NT2/D1 (cell line): Measurements from ENCODE around the gene PEX3.

ENCODE experiments used
- DNase-seq: peaks from one replicate; pipeline ENCODE4 v3.0.0-alpha.2; 2011; ENCODE audit warnings: low read depth, low spot score
- H3K27me3 ChIP-seq: 2 replicates; pipeline ENCODE4 v1.6.0; 2011; ENCODE audit warnings: mild to moderate bottlenecking; ENCODE audit not compliant: insufficient read length, insufficient read depth
- H3K36me3 ChIP-seq: 2 replicates; pipeline ENCODE4 v1.6.1; 2011; ENCODE audit warnings: mild to moderate bottlenecking, low read length, mixed read lengths; ENCODE audit not compliant: insufficient read depth, insufficient read length
- H3K4me1 ChIP-seq: 2 replicates; pipeline ENCODE4 v1.5.1; 2011; ENCODE audit not compliant: insufficient read depth, insufficient read length
- H3K4me3 ChIP-seq: 2 replicates; pipeline ENCODE4 v1.5.1; 2011; ENCODE audit warnings: low read depth; ENCODE audit not compliant: insufficient read length
- H3K9ac ChIP-seq: 2 replicates; pipeline ENCODE4 v1.6.0; 2011; ENCODE audit warnings: low read depth; ENCODE audit not compliant: insufficient read length
- H3K9me3 ChIP-seq: 2 replicates; pipeline ENCODE4 v1.5.1; 2011; ENCODE audit warnings: mild to moderate bottlenecking, low read length; ENCODE audit not compliant: insufficient read depth
- SUZ12 ChIP-seq: IDR thresholded peaks from 2 replicates; pipeline ENCODE4 v1.6.1; 2011; ENCODE audit not compliant: insufficient read length, insufficient read depth; ENCODE audit errors: extremely low read depth
- YY1 ChIP-seq: IDR thresholded peaks from 2 replicates; pipeline ENCODE4 v1.6.1; 2011; ENCODE audit not compliant: insufficient read length, insufficient read depth
- ZNF274 ChIP-seq: IDR thresholded peaks from 2 replicates; pipeline ENCODE4 v1.6.1; 2011; ENCODE audit warnings: mild to moderate bottlenecking, low read depth, low read length

Gene PEX3

GRCh38 chr6:143490775-143491174 is 40.2 kb downstream of the PEX3 start:
- no peak for DNase-seq
- TF ChIP-seq YY1: no peak
- TF ChIP-seq SUZ12: no peak
- no peak for TF ChIP-seq ZNF274
- no peak overlapping the region for H3K4me3 ChIP-seq
- H3K9ac ChIP-seq: no peak overlapping the region
- no peaks in the 10 kb centered on the region for H3K9me3 ChIP-seq
- no peaks in the 10 kb centered on the region for H3K27me3 ChIP-seq
- peaks cover 15% of the 10 kb centered on the region for H3K36me3 ChIP-seq
- no peaks in the 10 kb centered on the region for H3K4me1 ChIP-seq

DNA sequence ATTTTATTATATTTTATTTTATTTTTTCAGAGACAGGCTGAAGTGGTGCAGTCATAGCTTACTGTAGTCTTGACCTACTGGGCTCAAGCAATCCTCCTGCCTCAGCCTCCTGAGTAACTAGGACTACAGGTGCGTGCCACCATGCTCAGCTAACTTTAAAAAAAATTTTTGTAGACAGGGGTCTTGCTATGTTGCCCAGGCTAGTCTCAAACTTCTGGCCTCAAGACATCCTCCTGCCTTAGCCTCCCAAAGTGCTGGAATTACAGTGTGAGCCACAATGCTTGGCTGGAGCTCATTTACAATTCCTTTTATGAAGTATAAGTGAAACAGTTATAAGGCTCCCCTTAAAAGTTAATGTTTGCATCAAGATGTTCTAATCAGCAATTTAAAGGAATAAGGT is 46.4 kb downstream of the PEX3 start:
- Histone ChIP-seq H3K4me3 (no peak overlapping the region), H3K27me3 (no peaks in the 10 kb centered on the region), H3K9me3 (no peaks in the 10 kb centered on the region), H3K4me1 (no peaks in the 10 kb centered on the region), H3K36me3 (peaks cover 43% of the 10 kb centered on the region), H3K9ac (no peak overlapping the region)
- no peak for TF ChIP-seq YY1
- DNase-seq: no peak

- peaks cover 54% of the 10 kb centered on the region for H3K36me3 ChIP-seq
These were observed 47.8 kb downstream of the PEX3 start for GRCh38 chr6:143498428-143498827.

DNA sequence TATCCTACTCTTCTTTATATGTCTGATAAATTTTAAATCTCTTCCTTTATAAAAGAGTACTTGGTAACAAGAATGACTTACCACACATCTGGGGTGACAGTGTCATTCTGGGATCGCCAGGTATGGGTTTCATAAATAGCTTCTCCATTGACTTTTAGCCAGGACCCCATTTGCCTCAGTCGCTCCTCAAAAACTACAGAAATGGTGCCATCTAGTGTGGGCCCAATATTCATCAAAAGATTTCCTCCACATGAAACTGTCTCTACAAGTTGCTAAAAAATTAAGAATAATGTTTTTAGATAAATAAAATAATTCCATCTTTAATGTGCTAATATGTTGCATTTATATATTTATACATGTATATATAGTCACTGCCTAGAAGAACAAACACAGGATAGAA is 51.2 kb downstream of the PEX3 start:
- Histone ChIP-seq H3K9ac (no peak overlapping the region), H3K4me1 (no peaks in the 10 kb centered on the region), H3K27me3 (no peaks in the 10 kb centered on the region), H3K9me3 (no peaks in the 10 kb centered on the region), H3K4me3 (no peak overlapping the region), H3K36me3 (peaks cover 69% of the 10 kb centered on the region)
- DNase-seq: no peak
- TF ChIP-seq YY1: no peak
- TF ChIP-seq ZNF274: no peak
- no peak for TF ChIP-seq SUZ12

More at GRCh38 chr6:143498428-143498827, 47.8 kb downstream of the PEX3 start:
- DNase-seq: no peak
- Histone ChIP-seq H3K27me3 (no peaks in the 10 kb centered on the region), H3K9me3 (no peaks in the 10 kb centered on the region), H3K4me1 (no peaks in the 10 kb centered on the region), H3K9ac (no peak overlapping the region), H3K4me3 (no peak overlapping the region)
- no peak for TF ChIP-seq YY1
- no peak for TF ChIP-seq SUZ12
- no peak for TF ChIP-seq ZNF274

DNA sequence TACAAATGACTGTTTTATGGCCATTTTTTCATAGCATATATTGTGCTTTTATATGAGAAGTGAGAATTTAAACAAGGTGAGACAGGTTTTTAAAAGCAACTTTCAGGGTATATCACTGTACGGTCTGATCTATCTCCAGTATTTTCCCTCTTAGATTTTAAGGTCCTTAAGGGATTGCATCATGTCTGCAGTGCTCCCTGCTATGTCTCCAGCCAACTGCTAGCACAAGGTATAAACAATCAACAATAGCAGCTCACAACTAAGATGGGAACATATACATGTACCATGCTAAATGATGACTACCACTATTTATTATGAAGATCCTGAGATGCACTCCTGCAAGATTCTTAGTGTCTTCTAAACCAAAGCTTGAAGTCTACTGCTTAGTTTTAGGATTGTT is 53.8 kb downstream of the PEX3 start:
- no peak for DNase-seq
- Histone ChIP-seq H3K36me3 (peaks cover 64% of the 10 kb centered on the region), H3K9ac (no peak overlapping the region), H3K4me3 (no peak overlapping the region), H3K9me3 (no peaks in the 10 kb centered on the region), H3K27me3 (no peaks in the 10 kb centered on the region), H3K4me1 (no peaks in the 10 kb centered on the region)
- TF ChIP-seq YY1: no peak
- no peak for TF ChIP-seq ZNF274
- no peak for TF ChIP-seq SUZ12

- no peak for DNase-seq
- no peak for TF ChIP-seq SUZ12
- no peak for TF ChIP-seq ZNF274
- TF ChIP-seq YY1: no peak
- Histone ChIP-seq H3K4me3 (no peak overlapping the region), H3K9ac (no peak overlapping the region), H3K4me1 (no peaks in the 10 kb centered on the region), H3K9me3 (no peaks in the 10 kb centered on the region), H3K27me3 (no peaks in the 10 kb centered on the region), H3K36me3 (peaks cover 64% of the 10 kb centered on the region)
These were observed 54.5 kb downstream of the PEX3 start for GRCh38 chr6:143505111-143505510.

GRCh38 chr6:143505537-143505936 is 54.9 kb downstream of the PEX3 start:
- Histone ChIP-seq H3K4me3 (no peak overlapping the region), H3K9ac (no peak overlapping the region), H3K9me3 (no peaks in the 10 kb centered on the region), H3K36me3 (peaks cover 62% of the 10 kb centered on the region), H3K27me3 (no peaks in the 10 kb centered on the region), H3K4me1 (no peaks in the 10 kb centered on the region)
- TF ChIP-seq SUZ12 (no peak), YY1 (no peak), ZNF274 (no peak)
- no peak for DNase-seq

GRCh38 chr6:143506199-143506598 is 55.6 kb downstream of the PEX3 start:
- H3K27me3 ChIP-seq: no peaks in the 10 kb centered on the region
- H3K4me3 ChIP-seq: no peak overlapping the region
- TF ChIP-seq SUZ12 (no peak), YY1 (no peak), ZNF274 (no peak)
- no peak overlapping the region for H3K9ac ChIP-seq
- no peak for DNase-seq
- no peaks in the 10 kb centered on the region for H3K4me1 ChIP-seq
- peaks cover 58% of the 10 kb centered on the region for H3K36me3 ChIP-seq
- no peaks in the 10 kb centered on the region for H3K9me3 ChIP-seq
